A549 treated with CpdA at 1 μM for 4 hours (cell line): ENCODE measurements around the gene NBPF4. TPM values are rescaled to one million over a fixed set of nuclear protein-coding genes. Genes with fewer than 3 reads are reported as not detected.

Experiments used
- total RNA-seq: library from RNA; stranded (reverse); fragments of 200-300 nt; extraction: Qiagen RNA extraction; gene quantifications from 5 replicates; pipeline ENCODE4 v1.2.3, GENCODE V29; 2022; ENCODE audit warnings: low read depth

Gene NBPF4
- total RNA-seq = 0.13 to 0.24 TPM (median 0.18 TPM) in 5 replicates

GRCh38 chr1:108243976-108244375 lies at the start of gene NBPF4:
Gene NBPF4 (minus strand): TSS chr1:108244076. CDS start chr1:108243761, 315 bp downstream.

GRCh38 chr1:108199781-108200686 lies 43.8 kb downstream of the NBPF4 start, which contains the start of gene SLC25A24:
Gene SLC25A24 (minus strand): TSS chr1:108200343. CDS start chr1:108200138, 205 bp downstream.

Other genes starting within 250 kb of the NBPF4 start
- 24.9 to 33.0 TPM (median 25.6 TPM) in 5 replicates for gene SLC25A24, start 43.7 kb downstream of the NBPF4 start, total RNA-seq
- not detected in 5 replicates for gene NBPF6, start 206.3 kb upstream of the NBPF4 start, total RNA-seq